NCI-H1092 treated with DMSO at 0.1 percent for 48 hours (cell line): ENCODE measurements around the gene KRTAP10-9.
"Not testable (repeated sequence)": the region's sequence is repeated elsewhere in the genome, so short reads cannot be mapped to it uniquely, and the experiment has no call there.

ENCODE experiments used
- DNase-seq: peaks from one replicate; lab custom pipeline; 2025; lab: John Stamatoyannopoulos, UW

Gene KRTAP10-9

GRCh38 chr21:44595524-44595923, 31.4 kb upstream of the KRTAP10-9 start:
- no peak for DNase-seq

- DNase-seq = no peak
Observed at GRCh38 chr21:44596068-44596725, 30.7 kb upstream of the KRTAP10-9 start.

- no peak for DNase-seq
Observed at GRCh38 chr21:44598061-44598460, 28.8 kb upstream of the KRTAP10-9 start.

GRCh38 chr21:44599264-44600029, 27.4 kb upstream of the KRTAP10-9 start:
- DNase-seq = no peak

GRCh38 chr21:44600118-44600978, 26.5 kb upstream of the KRTAP10-9 start, which contains the start of gene KRTAP10-7:
Gene KRTAP10-7 (plus strand): TSS chr21:44600597. CDS start chr21:44600622, 25 bp downstream.
- DNase-seq = not testable (repeated sequence)

GRCh38 chr21:44601091-44601490, 25.8 kb upstream of the KRTAP10-9 start:
- not testable (repeated sequence) for DNase-seq

- DNase-seq = no peak
Observed at GRCh38 chr21:44601596-44602462, 25.1 kb upstream of the KRTAP10-9 start.

GRCh38 chr21:44602463-44602850, 24.4 kb upstream of the KRTAP10-9 start:
- no peak for DNase-seq

- no peak for DNase-seq
Observed at GRCh38 chr21:44603109-44603875, 23.6 kb upstream of the KRTAP10-9 start.

- DNase-seq = no peak
Observed at GRCh38 chr21:44603911-44604310, 23.0 kb upstream of the KRTAP10-9 start.

- DNase-seq = no peak
Observed at GRCh38 chr21:44606495-44606894, 20.4 kb upstream of the KRTAP10-9 start.

- no peak for DNase-seq
Observed at GRCh38 chr21:44609193-44609592, 17.7 kb upstream of the KRTAP10-9 start.

GRCh38 chr21:44610157-44610843, 16.6 kb upstream of the KRTAP10-9 start:
- DNase-seq = not testable (repeated sequence)

- DNase-seq = no peak
Observed at GRCh38 chr21:44611551-44611950, 15.3 kb upstream of the KRTAP10-9 start.

GRCh38 chr21:44612029-44612486, 14.8 kb upstream of the KRTAP10-9 start, which contains the start of gene KRTAP10-8:
Gene KRTAP10-8 (plus strand): TSS chr21:44612079. CDS start chr21:44612101, 22 bp downstream.
- no peak for DNase-seq

- no peak for DNase-seq
Observed at GRCh38 chr21:44612669-44613229, 14.1 kb upstream of the KRTAP10-9 start.

GRCh38 chr21:44613386-44614155, 13.3 kb upstream of the KRTAP10-9 start:
- DNase-seq = no peak

- DNase-seq = no peak
Observed at GRCh38 chr21:44614161-44614631, 12.7 kb upstream of the KRTAP10-9 start.
